HepG2 (cell line): ENCODE measurements around the gene SLC9A8. TPM values are rescaled to one million over a fixed set of nuclear protein-coding genes. Genes with fewer than 3 reads are reported as not detected.

ENCODE experiments used
- CAMTA2 ChIP-seq: sonication (generic); formaldehyde crosslinking; IDR thresholded peaks from 2 replicates; pipeline ENCODE4 v1.4.0; 2020; ENCODE audit warnings: mild to moderate bottlenecking, missing genetic modification reagents, borderline replicate concordance
- CBX2 ChIP-seq, 2 experiments: fragments of 200-600 bp in 1 of 2; sonication (generic); formaldehyde crosslinking in 1 of 2; IDR thresholded peaks; 2 replicates each; pipeline versions ENCODE4 v1.7.0 to v1.8.1; 2018 to 2022; ENCODE audit warnings: low read depth in 2 of 2, low read length in 1 of 2, mild to moderate bottlenecking in 1 of 2, missing genetic modification reagents in 1 of 2
- CENPX ChIP-seq: sonication (generic); formaldehyde crosslinking; IDR thresholded peaks from 2 replicates; pipeline ENCODE4 v1.9.0; 2021; ENCODE audit warnings: mild to moderate bottlenecking, missing genetic modification reagents, moderate library complexity
- HNF4A ChIP-seq: sonication (generic); formaldehyde crosslinking; IDR thresholded peaks from 2 replicates; pipeline ENCODE4 v1.4.0; 2020; ENCODE audit warnings: missing genetic modification reagents
- IRF2 ChIP-seq: IDR thresholded peaks from 2 replicates; pipeline ENCODE4 v1.6.1; 2018; ENCODE audit warnings: missing genetic modification reagents, missing compliant biosample characterization
- KDM6A ChIP-seq: IDR thresholded peaks from 2 replicates; pipeline ENCODE4 v1.6.1; 2016; ENCODE audit warnings: low read depth
- PAWR ChIP-seq: sonication (generic); formaldehyde crosslinking; IDR thresholded peaks from 2 replicates; pipeline ENCODE4 v1.4.0; 2020; ENCODE audit warnings: missing genetic modification reagents, mild to moderate bottlenecking, borderline replicate concordance
- POGZ ChIP-seq: sonication (generic); formaldehyde crosslinking; IDR thresholded peaks from 2 replicates; pipeline ENCODE4 v1.4.0; 2020; ENCODE audit warnings: mild to moderate bottlenecking, missing genetic modification reagents
- RAD21 ChIP-seq: fragments of 450-650 bp; formaldehyde crosslinking; IDR thresholded peaks from 2 replicates; pipeline ENCODE4 v1.5.0; 2020; ENCODE audit warnings: mild to moderate bottlenecking
- RFX1 ChIP-seq: fragments of 450-650 bp; IDR thresholded peaks from 2 replicates; pipeline ENCODE4 v1.6.1; 2017
- SAFB2 ChIP-seq: sonication (generic); formaldehyde crosslinking; IDR thresholded peaks from 2 replicates; pipeline ENCODE4 v1.5.1; 2020; ENCODE audit warnings: missing genetic modification reagents, low read depth, mild to moderate bottlenecking, borderline replicate concordance
- SAP130 ChIP-seq: IDR thresholded peaks from 2 replicates; pipeline ENCODE4 v1.6.1; 2016; ENCODE audit warnings: low read depth
- SSRP1 ChIP-seq: IDR thresholded peaks from 2 replicates; pipeline ENCODE4 v1.6.1; 2016; ENCODE audit warnings: control low read depth
- TOE1 ChIP-seq: sonication (generic); formaldehyde crosslinking; IDR thresholded peaks from 2 replicates; pipeline ENCODE4 v1.4.0; 2020; ENCODE audit warnings: mild to moderate bottlenecking, missing genetic modification reagents
- TOPORS ChIP-seq: sonication (generic); formaldehyde crosslinking; IDR thresholded peaks from 2 replicates; pipeline ENCODE4 v1.8.0; 2023; ENCODE audit warnings: mild to moderate bottlenecking, missing genetic modification reagents
- ZFP41 ChIP-seq: sonication (generic); formaldehyde crosslinking; IDR thresholded peaks from 2 replicates; pipeline ENCODE4 v1.4.0; 2020; ENCODE audit warnings: mild to moderate bottlenecking, missing genetic modification reagents, borderline replicate concordance
- ZMYM3 ChIP-seq: sonication (generic); formaldehyde crosslinking; IDR thresholded peaks from 2 replicates; pipeline ENCODE4 v1.5.1; 2020; ENCODE audit warnings: mild to moderate bottlenecking, missing genetic modification reagents
- ZNF12 ChIP-seq: sonication (generic); formaldehyde crosslinking; IDR thresholded peaks from 2 replicates; pipeline ENCODE4 v1.5.0; 2020; ENCODE audit warnings: missing genetic modification reagents
- ZNF124 ChIP-seq: sonication (generic); formaldehyde crosslinking; IDR thresholded peaks from 2 replicates; pipeline ENCODE4 v1.4.0; 2020; ENCODE audit warnings: missing genetic modification reagents
- ZNF251 ChIP-seq: sonication (generic); formaldehyde crosslinking; IDR thresholded peaks from 2 replicates; pipeline ENCODE4 v1.9.0; 2021; ENCODE audit warnings: mild to moderate bottlenecking, missing genetic modification reagents
- ZNF367 ChIP-seq: sonication (generic); formaldehyde crosslinking; IDR thresholded peaks from 2 replicates; pipeline ENCODE4 v1.4.0; 2020; ENCODE audit warnings: missing genetic modification reagents, borderline replicate concordance
- ZNF577 ChIP-seq: sonication (generic); formaldehyde crosslinking; IDR thresholded peaks from 2 replicates; pipeline ENCODE4 v1.4.0; 2020; ENCODE audit warnings: mild to moderate bottlenecking, low read depth, missing genetic modification reagents, borderline replicate concordance
- ZNF605 ChIP-seq: sonication (generic); formaldehyde crosslinking; IDR thresholded peaks from 2 replicates; pipeline ENCODE4 v1.8.0; 2022; ENCODE audit warnings: mild to moderate bottlenecking, missing genetic modification reagents
- ZNF746 ChIP-seq: sonication (generic); formaldehyde crosslinking; IDR thresholded peaks from 2 replicates; pipeline ENCODE4 v1.8.0; 2022; ENCODE audit warnings: mild to moderate bottlenecking, missing genetic modification reagents
- ZNF775 ChIP-seq: sonication (generic); formaldehyde crosslinking; IDR thresholded peaks from 2 replicates; pipeline ENCODE4 v1.4.0; 2020; ENCODE audit warnings: missing genetic modification reagents, mild to moderate bottlenecking, moderate library complexity, borderline replicate concordance
- ZNF788 ChIP-seq: sonication (generic); formaldehyde crosslinking; IDR thresholded peaks from 2 replicates; pipeline ENCODE4 v1.5.0; 2020; ENCODE audit warnings: mild to moderate bottlenecking, missing genetic modification reagents, borderline replicate concordance
- ZNF891 ChIP-seq: sonication (generic); formaldehyde crosslinking; IDR thresholded peaks from 2 replicates; pipeline ENCODE4 v1.5.0; 2020; ENCODE audit warnings: mild to moderate bottlenecking, missing genetic modification reagents
- polyA plus RNA-seq, 8 experiments: library from polyadenylated mRNA; depleted of rRNA in 3 of 8; stranded (reverse) in 7 of 8; unstranded in 1 of 8; fragments of >200 nt; fragmentation: Illumina TruSeq in 4 of 8; extraction: Trizol in 4 of 8; gene quantifications; 2 replicates each; pipeline versions ENCODE4 v1.2.1 to v1.2.3, GENCODE V29; 2011 to 2016; ENCODE audit warnings: low read depth in 4 of 8, missing spikeins in 1 of 8, mixed read lengths in 1 of 8; ENCODE audit not compliant: insufficient read depth in 1 of 8
- total RNA-seq, 5 experiments: library from RNA; depleted of rRNA; stranded (reverse); fragments of >200 nt; fragmentation: Illumina TruSeq; extraction: Trizol; gene quantifications; 2 replicates each; pipeline ENCODE4 v1.2.3, GENCODE V29; 2016; ENCODE audit warnings: low read depth in 1 of 5
- TF ChIP-seq, protein P1 (sequence below): sonication (generic); formaldehyde crosslinking; IDR thresholded peaks from 2 replicates; pipeline ENCODE4 v1.8.0; 2022; ENCODE audit warnings: missing genetic modification reagents, mild to moderate bottlenecking, inconsistent platforms, borderline replicate concordance
- TF ChIP-seq, protein P2 (sequence below): sonication (generic); formaldehyde crosslinking; IDR thresholded peaks from 2 replicates; pipeline ENCODE4 v1.5.0; 2020; ENCODE audit warnings: missing genetic modification reagents

SLC9A8 gene
- total and polyA plus RNA-seq, 2 of the 13 experiments (the other 11 are each of a cell fraction or from before 2014, with no cell fraction given), result 4.1 to 7.4 TPM

DNA sequence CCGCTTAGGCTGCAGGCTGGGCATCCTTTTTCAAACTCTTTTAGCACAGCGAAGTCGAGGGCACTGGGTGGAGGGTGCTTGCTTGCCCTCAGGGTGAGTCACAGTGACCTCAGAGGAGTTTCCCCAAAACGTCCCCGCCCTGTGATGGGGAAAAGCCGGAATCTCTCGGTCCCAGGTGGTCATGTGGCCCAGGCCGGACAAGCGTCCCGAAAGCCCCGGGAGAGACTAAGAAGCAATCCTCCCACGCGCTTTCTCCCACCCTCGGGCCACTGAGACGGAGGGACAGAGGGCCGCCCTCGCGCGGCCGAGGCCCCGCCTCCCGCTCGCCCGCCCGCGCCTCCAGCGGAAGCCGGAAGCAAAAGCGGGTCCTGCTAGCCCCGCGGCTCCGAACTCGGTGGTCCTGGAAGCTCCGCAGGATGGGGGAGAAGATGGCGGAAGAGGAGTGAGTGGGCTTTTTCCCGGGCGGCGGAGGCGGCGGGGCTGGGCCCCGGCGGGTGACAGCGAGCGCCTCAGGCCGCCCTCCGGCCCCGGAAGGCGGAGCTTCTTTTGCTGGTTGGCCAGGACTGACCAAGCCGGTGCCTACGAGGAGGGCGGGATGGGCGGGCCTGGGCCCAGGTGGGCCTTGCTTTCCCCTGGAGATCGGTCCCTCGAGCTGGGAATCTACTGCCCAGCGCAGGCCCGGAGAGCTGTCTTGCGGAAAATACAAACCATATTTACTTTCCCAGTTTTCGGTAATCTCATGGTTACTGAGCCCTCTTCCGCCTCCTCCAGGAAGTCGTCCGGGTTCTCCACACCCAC lies at the start of gene SLC9A8 (continued):
- TF ChIP-seq POGZ (CRISPR knock-in tag) (peak; percentile 86), TOPORS (peak; percentile 51), IRF2 (CRISPR knock-in tag) (peak; percentile 59), RAD21 (CRISPR knock-in tag) (peak; percentile 77), ZNF12 (CRISPR knock-in tag) (peak; percentile 41), ZNF605 (CRISPR knock-in tag) (peak; percentile 91), CAMTA2 (CRISPR knock-in tag) (peak; percentile 81), ZFP41 (CRISPR knock-in tag) (no peak), ZMYM3 (CRISPR knock-in tag) (peak; percentile 74), ZNF775 (CRISPR knock-in tag) (peak; percentile 93; the same call in 1 of the 2 replicates), ZNF746 (peak; percentile 57), ZNF367 (CRISPR knock-in tag) (peak; percentile 55; the same call in 1 of the 2 replicates), KDM6A (CRISPR knock-in tag) (no peak), ZNF577 (peak; percentile 68; the same call in 1 of the 2 replicates), SAP130 (CRISPR knock-in tag) (peak; percentile 96), SSRP1 (CRISPR knock-in tag) (no peak), PAWR (peak; percentile 92), CBX2 (IDR thresholded peaks at IDR 0.05; ENCODE audit: low read depth, low read length) (no peak), CBX2 (CRISPR knock-in tag; IDR thresholded peaks at IDR 0.05; ENCODE audit: low read depth) (no peak), HNF4A (CRISPR knock-in tag) (no peak), ZNF788 (no peak; the same call in none of the 2 replicates), ZNF891 (CRISPR knock-in tag) (0 out of 2 replicates have a peak, but pooled peaks have one; percentile 67), ZNF251 (CRISPR knock-in tag) (no peak), TOE1 (no peak; the same call in 1 of the 2 replicates), CENPX (CRISPR knock-in tag) (no peak), RFX1 (no peak), SAFB2 (CRISPR knock-in tag) (peak; percentile 84), ZNF124 (CRISPR knock-in tag) (peak; percentile 87)
- TF ChIP-seq, protein P1, sequence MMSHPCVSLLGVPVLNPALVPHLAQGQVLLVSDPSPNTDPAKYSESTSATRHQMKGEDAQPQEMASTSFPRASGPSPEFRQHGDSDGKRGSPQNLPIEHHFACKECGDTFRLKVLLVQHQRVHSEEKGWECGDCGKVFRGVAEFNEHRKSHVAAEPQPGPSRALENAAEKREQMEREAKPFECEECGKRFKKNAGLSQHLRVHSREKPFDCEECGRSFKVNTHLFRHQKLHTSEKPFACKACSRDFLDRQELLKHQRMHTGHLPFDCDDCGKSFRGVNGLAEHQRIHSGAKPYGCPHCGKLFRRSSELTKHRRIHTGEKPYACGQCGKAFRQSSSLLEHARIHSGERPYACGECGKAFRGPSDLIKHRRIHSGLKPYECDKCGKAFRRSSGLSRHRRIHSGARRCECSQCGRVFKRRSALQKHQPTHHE (CRISPR knock-in tag), result no peak; the same call in 1 of the 2 replicates
- TF ChIP-seq, protein P2, sequence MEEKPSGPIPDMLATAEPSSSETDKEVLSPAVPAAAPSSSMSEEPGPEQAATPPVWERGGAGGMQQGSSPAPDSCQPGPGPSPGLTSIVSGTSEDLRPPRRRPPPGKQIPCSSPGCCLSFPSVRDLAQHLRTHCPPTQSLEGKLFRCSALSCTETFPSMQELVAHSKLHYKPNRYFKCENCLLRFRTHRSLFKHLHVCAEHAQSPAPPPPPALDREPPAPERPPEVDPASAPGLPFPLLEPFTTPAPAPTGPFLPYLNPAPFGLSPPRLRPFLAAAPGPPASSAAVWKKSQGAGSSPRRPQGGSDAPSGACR (CRISPR knock-in tag), result peak; percentile 91; the same call in 1 of the 2 replicates
